NOMO-1 treated with DMSO at 0.1 percent for 48 hours (cell line): ENCODE data around the gene AP1G2.

Source experiments
- DNase-seq: peaks from one replicate; lab custom pipeline; 2025; ENCODE audit not compliant: unreplicated experiment; lab: John Stamatoyannopoulos, UW

The AP1G2 gene

DNA sequence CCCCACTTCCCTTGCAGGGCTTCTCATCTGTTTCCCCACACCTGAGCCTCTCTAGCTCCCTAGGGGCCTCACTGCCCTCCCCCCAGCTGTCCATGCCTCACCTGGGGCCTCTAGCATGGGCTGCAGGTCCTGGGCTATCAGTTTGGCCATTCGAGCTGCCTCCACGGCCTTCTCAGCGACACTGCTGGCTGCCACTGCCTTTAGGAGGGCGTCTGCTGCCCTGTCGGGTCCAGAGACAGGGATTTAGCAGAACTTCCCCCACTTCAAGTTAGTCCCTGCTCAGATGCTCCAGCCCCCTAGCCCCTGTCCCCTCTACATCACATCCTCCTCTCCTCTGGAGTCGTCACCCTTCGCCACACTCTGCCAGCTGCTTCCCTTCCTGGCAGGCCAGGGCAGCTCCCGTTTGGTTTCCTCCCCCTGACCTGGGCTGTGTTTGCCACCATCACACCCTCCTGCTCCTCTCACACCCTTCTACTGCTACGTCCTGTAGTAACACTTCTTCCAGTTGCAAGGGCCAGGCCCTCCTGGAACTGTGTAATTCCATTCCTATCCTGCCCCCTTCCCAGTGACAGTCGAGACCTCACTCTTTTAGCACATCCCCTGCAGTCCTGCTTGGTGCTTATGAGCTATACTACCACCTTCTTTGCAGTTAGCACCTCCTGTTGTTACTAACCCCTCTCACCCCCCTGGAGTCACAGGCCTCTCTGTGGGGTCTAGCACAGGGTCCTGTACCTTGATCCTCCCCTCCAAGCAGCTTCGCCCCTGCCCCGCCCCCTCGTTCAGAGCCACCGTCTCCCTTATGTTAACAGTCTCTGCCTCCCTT, 4.3 kb upstream of the AP1G2 start:
- DNase-seq: no peak

DNA sequence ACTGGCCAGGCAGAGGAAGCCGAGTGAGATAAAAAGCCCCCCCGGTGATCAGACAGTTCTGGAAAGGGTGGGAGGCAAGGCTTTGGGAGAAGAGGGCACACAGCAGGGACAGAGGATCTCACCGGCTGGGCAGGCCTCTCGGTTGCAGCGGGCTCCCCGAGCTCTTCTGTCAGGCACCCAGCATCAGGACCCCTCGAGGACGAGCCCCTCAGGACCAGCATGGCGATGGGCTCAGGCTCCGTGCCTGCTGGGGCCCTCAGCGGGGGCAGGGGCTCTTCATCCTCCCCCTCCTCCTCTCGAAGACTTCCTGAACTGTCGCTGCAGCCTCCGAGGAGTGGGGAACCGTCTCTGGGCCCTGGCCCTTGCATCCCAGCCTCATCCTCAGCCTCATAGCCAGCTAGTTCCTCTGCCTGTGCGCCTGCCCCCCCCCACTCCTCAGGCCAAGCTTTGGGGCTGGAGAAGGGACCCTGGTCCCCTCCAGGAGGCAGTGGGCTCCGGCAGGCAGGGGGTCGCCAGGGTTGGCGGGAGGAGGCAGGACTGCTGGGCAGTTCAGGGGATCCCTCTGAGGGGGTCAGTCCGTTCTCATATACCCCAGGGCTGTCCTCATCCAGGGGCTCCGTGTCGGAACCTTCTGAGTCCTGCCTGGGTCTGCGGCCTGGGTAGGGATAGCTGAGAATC, 3.4 kb upstream of the AP1G2 start:
- no peak for DNase-seq

DNA sequence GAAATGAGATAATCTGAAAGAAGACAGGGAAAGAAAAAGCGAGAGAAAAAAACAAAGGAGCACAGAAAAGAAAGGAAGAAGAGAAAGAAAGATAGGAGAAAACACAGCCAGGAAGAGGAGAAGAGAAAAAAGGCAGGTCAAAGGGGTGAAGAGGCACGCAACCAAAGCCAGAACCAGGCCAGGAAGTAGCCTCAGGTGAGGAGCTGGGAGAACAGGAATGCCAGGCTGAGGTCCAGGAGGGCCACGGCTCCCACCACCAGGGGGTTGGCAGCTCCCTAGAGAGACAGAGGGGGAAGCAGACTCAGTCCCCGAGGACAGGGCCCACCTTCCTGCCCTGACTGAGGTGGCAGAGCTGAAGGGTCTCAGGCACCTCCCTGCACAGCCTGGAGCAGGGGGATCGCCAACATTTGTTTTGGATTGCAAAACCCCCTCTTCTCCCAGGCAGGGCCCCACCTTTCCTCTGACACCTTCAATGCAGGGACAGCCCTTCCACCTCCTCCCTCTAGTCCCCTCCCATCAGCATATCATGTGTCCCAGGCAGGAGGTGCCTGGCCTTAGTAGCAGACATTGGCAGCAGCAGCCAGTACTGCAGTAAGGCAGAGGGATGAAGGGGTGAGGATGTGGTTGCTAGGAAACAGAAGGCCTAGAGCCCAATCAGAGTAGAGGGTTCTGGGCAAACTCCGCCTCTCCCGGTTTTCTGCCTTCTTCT, 2.0 kb upstream of the AP1G2 start:
- no peak for DNase-seq

DNA sequence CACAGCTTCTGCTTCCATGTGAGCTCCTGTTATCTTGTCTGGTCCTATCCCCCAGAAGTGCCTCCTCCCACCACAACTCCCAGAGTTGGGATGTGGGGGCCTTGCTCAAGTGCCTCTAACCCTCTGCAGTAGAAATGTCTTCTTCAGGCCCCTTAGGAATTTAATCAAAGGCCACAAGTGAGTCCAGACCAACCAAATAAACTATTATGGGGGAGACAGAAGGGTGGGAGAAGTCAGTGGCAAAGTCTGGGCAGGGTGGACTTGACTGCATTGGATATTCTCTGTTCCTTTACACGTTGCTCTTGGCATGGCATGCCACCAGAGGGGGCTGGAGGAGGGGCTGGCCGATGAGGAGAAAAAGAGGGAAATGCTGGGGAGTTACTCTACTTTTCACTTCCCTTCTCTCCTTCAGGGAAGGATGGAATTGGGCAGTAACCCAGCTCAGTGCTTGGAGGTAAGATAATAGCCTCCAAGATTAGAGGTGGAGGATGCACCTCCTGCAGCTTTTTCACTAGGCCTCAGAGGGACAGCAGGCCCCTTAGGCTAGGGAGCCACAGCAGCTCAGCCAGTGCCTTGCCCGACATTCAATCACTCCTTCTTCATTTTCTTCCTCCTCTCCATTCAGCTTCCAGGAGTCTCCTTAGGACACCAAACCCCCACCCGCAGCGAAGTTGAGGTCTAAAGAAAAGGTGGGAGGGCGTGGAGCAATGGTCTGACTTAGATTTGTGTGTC, 1.2 kb upstream of the AP1G2 start:
- peak; percentile 32 for DNase-seq

DNA sequence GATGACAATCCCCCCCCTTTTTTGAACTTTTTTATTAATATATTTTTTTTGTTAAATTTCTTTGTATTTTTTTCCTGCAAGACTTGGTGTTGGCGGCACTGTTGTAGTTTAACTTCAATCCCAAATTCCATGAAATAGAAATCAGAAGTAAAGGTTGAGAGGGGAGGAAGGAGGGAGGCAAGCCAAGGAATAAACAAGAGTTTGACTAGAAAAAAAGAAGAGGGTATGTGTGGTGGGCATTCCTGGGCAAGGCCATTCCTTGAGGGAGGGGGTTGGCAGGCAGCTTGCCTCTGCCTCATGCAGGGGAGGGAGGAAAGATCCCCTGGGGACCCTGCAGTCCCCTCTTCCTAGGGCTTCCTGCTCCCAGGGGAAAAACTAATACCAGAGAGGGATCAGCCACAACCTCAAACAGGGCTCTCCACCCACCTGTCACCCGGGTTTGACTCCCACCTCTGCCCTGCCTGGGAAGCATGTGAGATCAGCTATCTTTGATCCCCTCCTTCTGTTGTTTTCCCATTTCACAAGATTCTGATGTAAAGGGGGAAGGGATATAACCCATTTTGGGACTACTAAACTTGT, 519 bp upstream of the AP1G2 start:
- no peak for DNase-seq

DNA sequence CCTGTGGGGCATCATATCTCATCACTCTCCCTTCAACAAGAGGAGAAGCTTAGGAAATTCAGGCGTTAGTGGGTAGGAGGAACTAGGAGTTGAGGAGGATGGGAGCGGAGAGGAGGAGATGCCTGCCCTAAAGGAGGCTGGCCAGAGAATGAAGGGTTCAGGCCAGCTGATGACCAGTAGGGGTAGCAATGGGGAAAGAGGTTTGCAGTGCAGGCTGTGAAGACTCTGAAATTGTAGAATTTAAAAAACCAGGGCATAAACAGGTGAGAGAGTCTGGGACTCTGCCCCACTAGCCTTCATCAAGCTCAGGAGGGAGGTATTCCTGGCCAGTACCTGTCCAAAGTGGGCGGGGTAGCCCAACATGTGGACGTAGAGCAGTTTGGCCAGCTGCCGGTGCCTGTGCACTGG, 809 bp downstream of the AP1G2 start:
- no peak for DNase-seq

DNA sequence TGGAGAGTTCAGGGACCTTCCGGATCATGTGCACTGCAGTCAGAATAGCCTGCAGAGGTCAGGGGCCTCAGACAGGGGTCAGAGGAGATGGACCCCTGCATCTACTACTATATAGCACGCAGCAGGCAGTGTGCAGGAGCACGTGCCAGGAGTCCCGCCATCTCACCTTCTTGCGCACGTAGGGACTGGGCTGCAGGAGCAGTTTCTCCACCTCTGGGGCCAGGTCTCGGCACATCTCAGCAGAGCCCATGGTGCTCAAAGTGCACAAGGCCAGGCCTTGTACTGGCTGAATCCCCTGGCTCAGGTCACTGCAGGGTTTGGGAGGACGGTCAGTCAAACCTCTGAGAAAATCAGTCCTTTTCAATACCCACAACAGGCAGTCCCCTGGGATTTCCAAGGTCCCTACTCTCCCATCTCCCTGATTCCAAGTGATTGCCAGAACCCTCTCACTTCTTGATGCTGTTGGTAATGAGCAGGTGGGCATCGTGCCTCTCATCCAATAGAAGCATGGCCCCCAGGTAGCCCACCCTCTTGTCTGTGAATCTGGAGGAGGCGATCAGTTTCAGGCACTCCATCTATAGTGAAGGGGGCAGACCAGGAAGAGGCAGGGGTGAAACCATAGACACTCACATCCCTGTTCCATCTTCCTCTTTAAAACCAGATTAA, 1.3 kb downstream of the AP1G2 start:
- DNase-seq: no peak

DNA sequence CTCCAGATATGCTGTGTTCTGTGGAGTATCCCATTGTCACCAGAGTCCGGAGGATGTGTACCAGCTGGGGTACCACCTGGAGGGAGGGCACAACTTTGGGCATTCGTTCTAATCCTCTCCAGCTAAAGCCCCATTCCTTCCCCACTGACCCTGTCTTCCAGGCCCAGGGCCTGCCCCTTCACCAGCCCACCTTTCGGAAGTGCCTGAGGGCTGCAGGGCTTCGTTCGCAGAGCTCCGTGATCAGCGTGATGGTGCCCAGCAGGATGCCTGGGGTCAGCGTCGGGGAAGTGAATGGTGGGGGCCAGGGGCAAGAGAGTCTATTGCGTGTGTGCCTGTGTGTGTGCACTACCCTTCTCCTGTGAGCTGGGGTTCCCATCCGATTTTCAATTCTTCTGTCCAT, 2.0 kb downstream of the AP1G2 start:
- DNase-seq: no peak

DNA sequence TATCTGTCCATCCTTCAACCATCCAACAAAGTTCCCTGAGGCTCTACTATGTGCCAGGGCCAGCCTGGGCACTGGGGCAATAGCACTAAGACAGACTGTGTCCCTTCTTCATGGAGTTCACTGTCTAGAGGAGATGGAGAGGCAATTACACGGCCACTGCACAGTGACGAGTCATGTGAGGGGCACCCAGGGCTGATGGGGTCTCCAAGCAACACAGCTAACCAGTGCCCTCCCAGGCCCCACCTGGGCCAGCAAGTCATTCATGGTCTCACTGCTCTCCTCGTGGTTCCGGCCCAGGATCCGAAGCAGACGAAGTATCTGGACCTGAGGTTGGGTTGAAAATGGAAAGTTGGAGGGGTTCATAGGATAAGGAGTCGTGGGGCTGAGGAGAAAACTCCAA, 2.7 kb downstream of the AP1G2 start:
- DNase-seq: no peak

DNA sequence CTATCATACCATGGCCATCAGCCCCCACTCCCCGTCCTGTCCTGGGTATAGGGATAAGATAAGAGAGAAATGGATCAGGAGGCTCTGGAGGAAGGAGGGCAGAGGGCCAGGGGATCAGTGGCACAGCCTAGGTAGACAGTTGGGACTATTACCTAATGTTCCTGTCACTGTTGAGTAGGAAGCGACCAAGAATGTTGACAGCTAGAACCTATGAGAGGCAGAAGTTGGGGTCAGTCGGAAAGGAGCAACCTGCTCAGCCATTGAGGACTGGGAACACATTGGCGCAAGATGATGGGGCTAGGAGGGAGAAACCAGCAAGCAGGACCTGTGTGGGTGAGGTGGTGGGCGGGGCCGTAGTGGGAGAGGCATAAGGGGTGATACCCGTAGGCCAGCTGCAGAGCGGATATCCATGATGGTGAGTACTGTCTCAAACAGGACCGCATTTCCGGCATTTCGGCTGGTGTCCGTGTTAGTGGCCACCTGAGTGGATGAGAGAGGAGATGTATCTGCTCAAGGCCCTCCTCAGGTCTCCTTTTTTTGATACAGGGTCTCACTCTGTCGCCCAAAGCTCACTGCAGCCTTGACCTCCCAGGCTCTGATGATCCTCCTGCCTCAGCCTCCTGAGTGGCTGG, 3.3 kb downstream of the AP1G2 start:
- DNase-seq: no peak

DNA sequence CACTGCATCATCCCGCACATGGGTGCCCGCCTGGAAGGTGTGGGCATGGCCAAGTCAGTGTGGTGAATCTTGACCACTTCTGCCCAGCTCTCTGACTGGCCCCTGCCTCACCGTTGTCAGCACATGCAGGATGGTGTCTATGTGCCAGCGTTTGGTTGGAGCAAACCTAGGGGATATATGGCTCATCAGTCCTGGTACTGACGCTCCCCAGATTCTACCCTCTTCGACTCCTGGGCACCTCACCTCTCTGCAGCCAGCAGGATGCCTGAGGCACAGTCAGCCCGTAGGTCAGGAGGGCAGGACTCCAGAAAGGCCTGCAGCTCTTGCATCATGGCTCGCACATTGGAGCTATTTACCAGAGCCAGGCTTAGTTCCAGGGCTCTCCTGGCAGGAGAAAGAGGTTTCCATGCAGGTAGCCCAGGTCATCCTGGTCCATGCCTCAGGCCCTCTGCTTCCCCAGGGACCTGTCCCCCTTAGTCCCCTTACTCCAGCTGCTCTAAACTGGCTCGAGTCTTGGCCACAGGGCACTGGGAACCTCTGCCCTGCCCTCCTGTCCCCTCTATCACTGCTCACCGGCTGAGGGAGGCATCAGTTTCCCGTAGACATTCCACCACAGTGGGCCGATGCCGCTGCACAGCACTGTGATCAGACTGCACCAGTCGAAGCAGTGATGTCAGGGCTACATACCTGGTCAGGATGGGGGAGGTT, 4.0 kb downstream of the AP1G2 start:
- no peak for DNase-seq

DNA sequence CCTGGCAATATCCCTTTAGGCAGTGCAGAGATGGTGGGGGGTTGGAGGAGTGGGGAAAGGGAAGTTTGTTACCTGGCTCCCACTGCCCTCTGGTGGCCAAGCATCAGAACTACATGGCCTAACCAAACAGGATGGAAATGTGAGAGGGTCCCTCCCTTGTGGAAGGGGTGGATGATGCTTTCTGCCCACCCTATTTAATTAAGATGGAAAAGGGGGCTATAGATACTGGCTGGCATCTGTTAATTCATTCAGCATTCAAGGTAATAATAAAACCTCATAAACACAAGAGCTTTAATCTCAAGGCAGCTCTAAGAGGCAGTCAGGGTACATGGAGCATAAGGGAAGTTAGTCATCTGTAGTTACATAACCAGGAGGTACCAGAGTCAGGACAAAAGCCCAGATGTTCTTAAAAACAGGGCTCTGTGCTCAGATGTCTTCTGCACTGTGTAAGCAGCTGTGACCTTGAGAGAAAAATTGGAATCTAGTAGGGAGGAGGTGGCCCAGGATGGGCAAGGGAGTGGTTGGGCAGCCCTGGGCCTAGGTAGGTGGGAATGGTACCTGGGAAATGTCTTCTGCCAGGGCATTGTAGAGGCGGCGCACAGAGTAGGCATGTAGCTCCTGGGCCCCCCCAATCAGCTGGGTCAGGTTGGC, 4.6 kb downstream of the AP1G2 start:
- peak; percentile 23 for DNase-seq

DNA sequence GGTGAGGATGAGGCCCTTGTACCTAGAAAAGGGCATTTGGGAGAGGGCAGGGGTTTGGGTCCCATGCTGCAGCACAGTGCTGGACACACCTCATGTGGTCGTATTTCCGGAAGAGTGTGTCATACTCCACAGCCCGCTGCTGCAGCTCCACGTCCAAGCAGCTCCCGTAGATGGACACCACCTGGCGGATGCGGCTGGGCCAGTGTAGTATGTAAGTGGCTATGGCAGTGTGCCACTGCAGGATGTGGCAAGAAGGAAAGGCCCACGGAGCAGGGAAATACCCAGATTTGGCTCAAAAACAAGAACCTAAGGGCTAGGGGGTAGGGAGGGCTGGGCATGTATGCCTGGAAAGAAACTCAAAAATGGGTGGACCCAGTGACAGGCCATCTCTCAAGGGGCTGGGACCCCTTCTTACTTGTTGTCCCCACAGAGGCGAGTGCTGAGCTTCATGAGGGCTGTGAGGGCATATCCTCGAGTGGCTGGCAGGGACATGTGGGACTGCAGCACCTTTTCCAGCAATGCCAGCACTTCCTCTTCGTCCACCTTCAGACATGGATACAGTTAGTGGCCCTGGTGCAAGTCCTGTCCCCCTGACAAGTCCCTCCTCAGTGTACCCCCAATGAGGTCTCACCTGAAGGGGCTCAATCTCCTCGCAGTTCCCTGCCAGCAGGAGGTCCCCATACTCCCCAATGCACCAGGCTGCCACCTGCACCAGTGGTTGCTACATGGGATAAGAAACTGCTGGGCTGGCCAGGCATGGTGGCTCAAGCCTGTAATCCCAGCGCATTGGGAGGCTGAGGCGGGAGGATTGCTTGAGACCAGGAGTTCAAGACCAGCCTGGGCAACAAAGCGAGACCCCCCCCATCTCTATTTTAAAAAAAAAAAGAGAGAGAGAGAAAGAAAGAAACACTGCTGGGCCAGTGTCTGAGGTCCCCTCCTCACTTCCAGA, 5.4 kb downstream of the AP1G2 start:
- DNase-seq: no peak

DNA sequence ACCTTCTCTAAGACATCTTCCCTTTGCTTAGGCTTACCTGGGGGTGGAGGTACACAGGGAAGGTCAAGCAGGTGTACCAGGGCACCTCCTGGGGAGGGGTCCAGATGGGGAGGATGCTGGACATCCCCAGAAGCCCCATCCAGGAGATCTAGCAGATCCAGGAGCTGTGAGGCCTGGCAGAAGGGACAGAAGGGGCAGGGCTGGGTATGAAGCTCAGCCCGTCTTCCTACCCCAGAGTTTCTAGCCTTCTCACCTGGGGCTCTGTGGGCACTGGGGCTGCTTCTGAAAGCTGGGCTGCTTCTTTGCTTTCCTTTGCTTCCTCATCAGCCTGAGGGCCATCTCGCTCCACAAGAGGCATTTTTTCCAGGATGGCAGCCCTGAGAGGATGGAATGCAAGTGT, 6.3 kb downstream of the AP1G2 start:
- DNase-seq: no peak

DNA sequence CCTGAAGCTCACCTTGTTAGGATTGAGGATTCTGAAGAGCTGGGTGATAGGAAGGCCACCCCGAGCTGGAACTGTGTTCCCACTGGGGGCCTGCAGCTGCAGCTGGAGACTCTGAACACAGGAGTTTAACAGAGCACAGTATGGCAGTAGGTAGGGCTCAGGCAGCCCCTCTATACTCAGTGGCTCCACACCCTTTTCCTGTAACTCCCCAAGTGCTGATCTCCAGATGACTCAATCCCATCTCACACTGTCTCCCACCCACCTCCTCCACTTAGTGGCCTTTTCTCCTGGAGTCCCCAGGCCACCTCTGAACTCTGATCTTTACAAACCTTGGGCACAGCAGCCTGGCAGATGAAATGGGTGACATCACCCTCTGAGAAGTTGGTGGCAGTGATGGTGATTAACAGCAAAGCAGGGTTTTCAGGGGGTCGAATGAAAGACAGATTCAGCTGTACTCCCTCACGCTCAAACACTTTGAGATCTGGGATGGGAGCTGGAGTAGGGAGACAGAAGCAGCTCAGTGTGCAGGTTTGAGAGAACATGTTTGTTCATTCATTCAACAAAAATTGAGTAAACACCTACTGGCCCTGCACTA, 7.6 kb downstream of the AP1G2 start:
- DNase-seq: no peak

DNA sequence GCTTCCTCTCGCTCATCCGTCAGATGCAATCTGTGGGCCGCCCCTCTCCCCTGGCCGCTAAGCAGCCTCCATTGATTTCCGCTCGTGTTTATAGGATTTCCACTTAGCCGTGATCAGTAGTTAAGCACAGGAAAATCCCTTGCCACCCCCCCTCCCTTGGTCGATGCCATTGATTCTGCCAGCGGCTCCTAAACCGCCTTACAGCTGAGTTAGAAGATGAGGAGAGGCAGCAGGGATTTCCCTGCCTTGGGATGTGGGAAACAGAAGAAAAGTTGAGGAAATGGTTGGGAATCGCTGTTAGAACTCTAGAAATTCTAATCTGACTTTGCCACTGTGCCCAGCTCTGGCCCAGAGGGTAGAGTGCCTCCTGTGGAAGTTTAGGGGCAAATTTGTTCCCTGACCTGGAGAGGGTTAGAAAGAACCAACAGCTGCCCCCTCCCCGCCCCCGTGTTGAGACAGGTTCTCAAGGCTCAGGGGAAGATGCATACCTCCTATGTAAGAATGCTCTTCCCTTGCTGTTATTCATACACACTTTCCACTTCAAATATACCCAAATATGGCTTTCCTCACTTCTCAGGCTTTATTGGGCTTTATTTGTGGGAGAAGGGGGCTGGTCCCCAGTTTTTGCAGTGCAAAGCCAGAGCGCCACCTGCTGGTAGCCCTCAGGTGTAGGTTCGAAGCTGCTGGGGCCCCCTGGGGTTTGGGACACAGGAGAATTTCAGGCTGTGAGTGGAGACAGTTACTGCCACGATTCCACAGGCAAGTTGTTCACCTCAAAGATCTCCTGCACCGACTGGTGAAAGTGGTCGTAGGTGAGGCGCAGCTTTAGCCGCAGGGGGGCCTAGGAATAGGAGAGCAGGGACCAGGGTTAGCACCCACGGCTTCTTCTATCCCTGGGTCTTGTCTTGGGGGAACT, 8.3 kb downstream of the AP1G2 start:
- DNase-seq: peak; percentile 18
